DND-41 (cell line): ENCODE data around the gene LRRC3.
"Not testable (repeated sequence)": the region's sequence is repeated elsewhere in the genome, so short reads cannot be mapped to it uniquely, and the experiment has no call there.

Source experiments
- ATAC-seq: fragments of 200-7000 bp; cut with Tn5 transposase; 3 replicates; pipeline ENCODE4 v1.9.1; 2021; ENCODE audit warnings: low read depth; ENCODE audit not compliant: insufficient read depth
- DNase-seq: peaks from one replicate; pipeline ENCODE4 v3.0.0-alpha.2; 2020
- H2AFZ ChIP-seq: 2 replicates; pipeline ENCODE4 v1.6.0; 2012; ENCODE audit warnings: low read depth, low read length
- H3K27ac ChIP-seq: 2 replicates; pipeline ENCODE4 v1.5.1; 2012; ENCODE audit warnings: low read length, inconsistent platforms
- H3K27me3 ChIP-seq: fragments of 200-600 bp; sonication (generic); 2 replicates; pipeline ENCODE4 v1.6.0; 2012; ENCODE audit warnings: low read length, mild to moderate bottlenecking, inconsistent platforms; ENCODE audit not compliant: insufficient read depth, poor library complexity
- H3K36me3 ChIP-seq: 2 replicates; pipeline ENCODE4 v1.5.1; 2012; ENCODE audit warnings: low read length, inconsistent platforms; ENCODE audit not compliant: insufficient read depth
- H3K4me1 ChIP-seq: 2 replicates; pipeline ENCODE4 v1.5.1; 2012; ENCODE audit warnings: mild to moderate bottlenecking, low read length; ENCODE audit not compliant: insufficient read depth
- H3K4me2 ChIP-seq: 2 replicates; pipeline ENCODE4 v1.6.0; 2012; ENCODE audit warnings: mild to moderate bottlenecking, moderate library complexity, low read length, inconsistent platforms; ENCODE audit not compliant: insufficient read depth
- H3K4me3 ChIP-seq, 2 experiments: fragments of 200-600 bp in 1 of 2; shearing (Covaris generic) in 1 of 2; 2 replicates each; pipeline ENCODE4 v1.5.1; 2012 to 2016; ENCODE audit warnings: inconsistent platforms in 2 of 2, low read length in 2 of 2, mild to moderate bottlenecking in 2 of 2, low read depth in 1 of 2, moderate library complexity in 1 of 2
- H3K79me2 ChIP-seq: 2 replicates; pipeline ENCODE4 v1.6.0; 2012; ENCODE audit warnings: low read length, inconsistent platforms; ENCODE audit not compliant: insufficient read depth
- H3K9ac ChIP-seq: 2 replicates; pipeline ENCODE4 v1.6.0; 2012; ENCODE audit warnings: low read depth, mild to moderate bottlenecking, inconsistent platforms, low read length, moderate library complexity
- H3K9me3 ChIP-seq: 2 replicates; pipeline ENCODE4 v1.5.1; 2012; ENCODE audit warnings: low read length, moderate library complexity, mild to moderate bottlenecking, inconsistent platforms; ENCODE audit not compliant: insufficient read depth, severe bottlenecking
- H4K20me1 ChIP-seq: 2 replicates; pipeline ENCODE4 v1.6.0; 2012; ENCODE audit warnings: low read length; ENCODE audit not compliant: insufficient read depth
- EZH2 ChIP-seq: IDR thresholded peaks from 3 replicates; pipeline ENCODE4 v1.6.1; 2012; ENCODE audit warnings: borderline replicate concordance, low read depth, mild to moderate bottlenecking, moderate library complexity, low read length, inconsistent platforms; ENCODE audit not compliant: severe bottlenecking
- TF ChIP-seq, protein P1 (sequence below): IDR thresholded peaks from 2 replicates; pipeline ENCODE4 v1.5.1; 2012; ENCODE audit warnings: borderline replicate concordance, low read length, moderate library complexity, mild to moderate bottlenecking; ENCODE audit not compliant: poor library complexity, severe bottlenecking; ENCODE audit errors: extremely low read depth

The LRRC3 gene

GRCh38 chr21:44479556-44480199, 24.4 kb downstream of the LRRC3 start:
- peak; percentile 28 for DNase-seq
- not testable (repeated sequence) for ATAC-seq, H3K36me3 ChIP-seq

GRCh38 chr21:44480200-44481053, 25.1 kb downstream of the LRRC3 start:
- DNase-seq (no peak), ATAC-seq (no peak)
- Histone ChIP-seq H3K27ac (no peak overlapping the region), H3K27me3 (no peaks in the 10 kb centered on the region), H3K4me2 (no peak overlapping the region), H3K4me1 (no peaks in the 10 kb centered on the region), H3K4me3 (no peak overlapping the region), H4K20me1 (no peaks in the 10 kb centered on the region), H3K9ac (no peak overlapping the region), H3K36me3 (no peaks in the 10 kb centered on the region), H3K9me3 (no peaks in the 10 kb centered on the region), H3K79me2 (no peaks in the 10 kb centered on the region), H2AFZ (no peak overlapping the region)
- TF ChIP-seq, protein P1, sequence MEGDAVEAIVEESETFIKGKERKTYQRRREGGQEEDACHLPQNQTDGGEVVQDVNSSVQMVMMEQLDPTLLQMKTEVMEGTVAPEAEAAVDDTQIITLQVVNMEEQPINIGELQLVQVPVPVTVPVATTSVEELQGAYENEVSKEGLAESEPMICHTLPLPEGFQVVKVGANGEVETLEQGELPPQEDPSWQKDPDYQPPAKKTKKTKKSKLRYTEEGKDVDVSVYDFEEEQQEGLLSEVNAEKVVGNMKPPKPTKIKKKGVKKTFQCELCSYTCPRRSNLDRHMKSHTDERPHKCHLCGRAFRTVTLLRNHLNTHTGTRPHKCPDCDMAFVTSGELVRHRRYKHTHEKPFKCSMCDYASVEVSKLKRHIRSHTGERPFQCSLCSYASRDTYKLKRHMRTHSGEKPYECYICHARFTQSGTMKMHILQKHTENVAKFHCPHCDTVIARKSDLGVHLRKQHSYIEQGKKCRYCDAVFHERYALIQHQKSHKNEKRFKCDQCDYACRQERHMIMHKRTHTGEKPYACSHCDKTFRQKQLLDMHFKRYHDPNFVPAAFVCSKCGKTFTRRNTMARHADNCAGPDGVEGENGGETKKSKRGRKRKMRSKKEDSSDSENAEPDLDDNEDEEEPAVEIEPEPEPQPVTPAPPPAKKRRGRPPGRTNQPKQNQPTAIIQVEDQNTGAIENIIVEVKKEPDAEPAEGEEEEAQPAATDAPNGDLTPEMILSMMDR, result no peak
- TF ChIP-seq EZH2, result no peak

More at GRCh38 chr21:44479556-44480199, 24.4 kb downstream of the LRRC3 start:
- H3K9ac ChIP-seq, H2AFZ ChIP-seq, H3K4me3 ChIP-seq, H3K4me1 ChIP-seq, H3K27me3 ChIP-seq, H3K79me2 ChIP-seq, H3K27ac ChIP-seq, H3K4me2 ChIP-seq, H4K20me1 ChIP-seq, H3K9me3 ChIP-seq: not testable (repeated sequence)
- TF ChIP-seq, protein P1, result peak; percentile 53

GRCh38 chr21:44482581-44483287, 27.4 kb downstream of the LRRC3 start:
- H3K9me3 ChIP-seq, result no peaks in the 10 kb centered on the region
- no peak overlapping the region for H3K9ac ChIP-seq
- ATAC-seq (no peak), DNase-seq (no peak)
- no peaks in the 10 kb centered on the region for H3K36me3 ChIP-seq
- H3K27ac ChIP-seq, result no peak overlapping the region
- H3K4me2 ChIP-seq, result no peak overlapping the region
- TF ChIP-seq, protein P1, result no peak
- no peak for TF ChIP-seq EZH2
- H3K4me1 ChIP-seq, result no peaks in the 10 kb centered on the region
- no peak overlapping the region for H2AFZ ChIP-seq
- H3K27me3 ChIP-seq, result no peaks in the 10 kb centered on the region
- H3K4me3 ChIP-seq, result no peak overlapping the region
- no peaks in the 10 kb centered on the region for H3K79me2 ChIP-seq
- H4K20me1 ChIP-seq, result no peaks in the 10 kb centered on the region
